GM12872 (cell line): Measurements from ENCODE around the gene TCF7L2.

Experiments used
- TF ChIP-seq, protein P1 (sequence below): IDR thresholded peaks from 3 replicates; pipeline ENCODE4 v1.5.1; 2011; ENCODE audit warnings: low read depth, mild to moderate bottlenecking, low read length, moderate library complexity; ENCODE audit not compliant: insufficient read depth

The TCF7L2 gene

DNA sequence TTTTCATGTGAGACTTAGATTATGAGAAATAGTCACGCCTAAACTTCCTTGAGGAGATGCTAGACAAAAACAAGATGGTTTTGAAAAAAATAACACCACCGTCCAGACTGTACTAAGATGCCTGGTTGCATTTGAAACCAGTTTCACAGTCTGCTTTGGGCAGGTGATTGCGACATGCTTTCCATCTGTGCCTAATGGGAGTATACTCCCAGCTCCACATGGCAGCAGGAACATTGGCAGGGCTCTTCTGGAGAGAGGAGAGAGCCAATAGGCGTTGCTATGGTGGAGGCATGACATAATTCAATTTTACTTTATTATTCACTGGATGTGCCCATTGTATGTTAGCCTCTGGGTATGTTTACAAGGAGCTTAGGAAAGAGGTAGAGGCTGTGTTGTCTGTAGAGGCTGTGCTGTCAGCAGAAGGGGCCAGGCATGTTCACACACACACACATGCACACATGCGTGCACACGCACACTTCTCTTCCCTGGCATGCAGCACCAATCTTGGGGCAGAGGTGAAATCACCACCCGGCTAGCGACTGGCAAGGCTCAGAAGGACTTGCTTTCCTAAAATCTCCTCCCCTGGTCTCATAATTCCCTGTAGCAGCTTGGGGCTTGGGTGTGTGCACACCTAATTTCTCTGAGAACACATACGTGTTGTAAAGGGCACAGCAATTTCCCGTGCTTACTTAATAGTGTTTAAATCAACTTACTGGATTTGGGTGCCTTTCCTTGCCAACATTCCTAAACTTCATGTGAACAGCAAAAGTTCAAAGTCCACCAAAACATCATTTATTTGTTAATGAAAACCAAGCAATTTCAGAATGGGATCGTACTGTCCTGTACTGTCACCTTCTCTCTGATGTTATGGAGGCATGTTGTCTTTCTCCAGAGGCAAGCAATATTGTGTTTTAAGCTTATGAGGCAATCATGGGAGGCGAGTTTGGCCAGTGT, 162.1 kb downstream of the TCF7L2 start:
- TF ChIP-seq, protein P1, sequence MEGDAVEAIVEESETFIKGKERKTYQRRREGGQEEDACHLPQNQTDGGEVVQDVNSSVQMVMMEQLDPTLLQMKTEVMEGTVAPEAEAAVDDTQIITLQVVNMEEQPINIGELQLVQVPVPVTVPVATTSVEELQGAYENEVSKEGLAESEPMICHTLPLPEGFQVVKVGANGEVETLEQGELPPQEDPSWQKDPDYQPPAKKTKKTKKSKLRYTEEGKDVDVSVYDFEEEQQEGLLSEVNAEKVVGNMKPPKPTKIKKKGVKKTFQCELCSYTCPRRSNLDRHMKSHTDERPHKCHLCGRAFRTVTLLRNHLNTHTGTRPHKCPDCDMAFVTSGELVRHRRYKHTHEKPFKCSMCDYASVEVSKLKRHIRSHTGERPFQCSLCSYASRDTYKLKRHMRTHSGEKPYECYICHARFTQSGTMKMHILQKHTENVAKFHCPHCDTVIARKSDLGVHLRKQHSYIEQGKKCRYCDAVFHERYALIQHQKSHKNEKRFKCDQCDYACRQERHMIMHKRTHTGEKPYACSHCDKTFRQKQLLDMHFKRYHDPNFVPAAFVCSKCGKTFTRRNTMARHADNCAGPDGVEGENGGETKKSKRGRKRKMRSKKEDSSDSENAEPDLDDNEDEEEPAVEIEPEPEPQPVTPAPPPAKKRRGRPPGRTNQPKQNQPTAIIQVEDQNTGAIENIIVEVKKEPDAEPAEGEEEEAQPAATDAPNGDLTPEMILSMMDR, result no peak

DNA sequence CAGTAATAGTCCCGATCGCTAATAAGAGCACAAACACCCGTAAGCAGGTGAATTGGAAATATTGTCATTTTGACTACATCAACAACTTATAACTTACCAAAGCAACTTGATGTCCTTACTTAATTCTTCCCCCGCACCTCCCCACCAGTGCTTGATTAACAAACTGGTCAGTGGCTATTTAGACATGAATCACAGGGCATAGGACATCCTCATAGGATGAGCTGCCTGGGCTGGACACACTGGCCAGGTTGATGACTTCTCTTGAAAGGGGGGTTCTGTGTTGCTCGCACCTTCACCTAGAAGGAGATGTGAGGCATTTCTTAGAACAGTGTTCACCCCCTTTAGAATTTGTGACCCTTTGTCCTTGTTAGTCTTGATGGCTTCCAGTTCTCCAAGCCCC, 163.2 kb downstream of the TCF7L2 start:
- TF ChIP-seq, protein P1, result no peak

DNA sequence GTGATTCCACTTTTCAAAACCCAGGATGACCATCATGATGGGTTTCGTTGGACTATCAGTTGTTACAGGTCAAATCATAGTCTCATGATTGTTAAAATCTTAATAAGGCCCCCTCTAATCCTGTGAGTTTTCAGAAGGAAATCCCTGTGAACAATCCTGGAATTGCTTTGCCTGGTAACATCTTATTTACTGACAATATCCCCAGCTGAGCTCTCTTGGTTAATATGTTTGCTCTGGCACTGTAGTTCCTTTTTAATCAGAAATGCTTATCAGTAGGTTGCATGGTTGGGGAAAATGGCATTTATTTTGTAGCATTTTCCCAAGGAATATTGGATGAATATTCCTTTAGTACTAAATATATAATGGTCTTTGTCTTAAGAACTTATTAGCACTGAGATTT, 163.9 kb downstream of the TCF7L2 start:
- TF ChIP-seq, protein P1, result no peak

DNA sequence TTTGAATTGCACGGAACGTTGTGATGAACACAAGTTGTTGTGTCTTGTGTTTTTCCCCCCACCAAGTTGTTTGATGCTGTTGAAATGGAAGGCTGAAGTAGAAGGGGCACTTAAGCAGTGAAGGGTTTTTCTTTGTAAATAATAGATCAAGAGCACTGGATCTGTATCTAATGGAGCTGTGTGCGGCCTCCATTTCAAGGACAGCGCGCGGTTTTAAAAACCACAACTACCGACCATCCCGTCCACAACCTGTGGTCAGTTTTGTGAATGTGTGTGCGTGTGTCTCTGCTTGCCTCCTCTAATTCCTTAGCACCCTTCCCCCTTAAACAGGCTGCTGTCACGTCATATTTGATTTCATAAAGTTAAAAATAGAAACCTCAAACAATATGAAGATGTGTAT, 165.5 kb downstream of the TCF7L2 start:
- TF ChIP-seq, protein P1, result no peak

DNA sequence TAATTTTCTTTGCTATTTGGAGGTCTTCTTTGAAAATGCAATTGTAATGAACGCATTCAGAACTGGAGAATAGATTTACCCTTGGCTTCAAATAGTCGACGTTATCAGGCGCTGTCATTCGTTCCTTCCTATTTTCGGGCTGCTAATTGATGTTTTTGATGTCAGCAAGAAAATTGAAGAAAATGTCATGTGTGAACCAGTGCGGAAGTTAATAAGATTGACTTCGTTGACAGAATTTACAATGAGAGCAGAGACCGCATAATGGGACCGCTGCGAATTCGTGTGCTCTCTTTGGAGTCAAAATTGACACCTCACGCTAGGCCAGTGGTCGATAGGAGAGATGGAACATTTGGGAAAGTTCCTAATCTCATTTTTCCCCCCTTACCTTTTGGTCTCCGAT, 168.8 kb downstream of the TCF7L2 start:
- TF ChIP-seq, protein P1, result no peak

DNA sequence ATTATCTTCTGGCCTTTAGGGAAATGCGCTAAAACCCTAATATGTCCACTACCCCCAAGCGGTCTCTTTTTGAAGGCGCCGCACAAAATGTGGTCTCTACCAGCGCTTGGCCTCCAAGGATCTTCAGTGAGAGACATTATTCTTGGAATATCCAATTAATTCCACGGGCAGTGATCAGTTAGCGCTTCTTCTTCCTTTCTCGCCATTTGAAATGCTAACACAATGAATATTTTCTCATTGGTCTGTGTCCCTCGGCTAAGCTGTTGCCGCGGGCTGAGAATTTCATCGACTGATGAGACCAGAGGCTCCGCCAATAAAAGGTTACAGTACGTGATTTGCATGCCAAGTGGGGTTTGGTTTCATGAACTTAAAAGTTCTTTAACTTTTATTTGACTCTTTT, 169.8 kb downstream of the TCF7L2 start:
- TF ChIP-seq, protein P1, result no peak

DNA sequence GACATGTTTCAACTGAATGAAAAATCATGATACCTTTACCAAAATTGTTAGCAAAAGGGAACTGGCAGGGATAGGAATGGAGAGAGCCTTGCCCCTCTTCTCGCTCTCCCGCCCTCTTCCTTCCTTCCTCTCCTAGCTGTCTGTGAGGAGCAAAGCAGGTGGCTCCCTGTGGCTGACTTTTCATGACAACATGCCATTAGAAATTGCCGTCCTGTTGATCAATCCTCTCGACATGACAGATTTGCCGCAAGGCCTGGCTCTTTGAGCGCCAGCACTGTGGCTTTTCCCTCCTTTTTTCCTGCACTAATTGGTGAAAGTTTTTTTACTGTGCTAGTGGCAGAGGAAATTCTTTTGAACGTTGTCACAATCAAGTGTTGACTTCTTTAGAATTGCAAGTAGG, 171.1 kb downstream of the TCF7L2 start:
- TF ChIP-seq, protein P1, result no peak
